NCI-H2196 treated with DMSO at 0.1 percent for 48 hours (cell line): ENCODE results near the gene CYP11A1.

Source experiments
- DNase-seq: peaks from one replicate; lab custom pipeline; 2025; ENCODE audit not compliant: unreplicated experiment; lab: John Stamatoyannopoulos, UW

The CYP11A1 gene

DNA sequence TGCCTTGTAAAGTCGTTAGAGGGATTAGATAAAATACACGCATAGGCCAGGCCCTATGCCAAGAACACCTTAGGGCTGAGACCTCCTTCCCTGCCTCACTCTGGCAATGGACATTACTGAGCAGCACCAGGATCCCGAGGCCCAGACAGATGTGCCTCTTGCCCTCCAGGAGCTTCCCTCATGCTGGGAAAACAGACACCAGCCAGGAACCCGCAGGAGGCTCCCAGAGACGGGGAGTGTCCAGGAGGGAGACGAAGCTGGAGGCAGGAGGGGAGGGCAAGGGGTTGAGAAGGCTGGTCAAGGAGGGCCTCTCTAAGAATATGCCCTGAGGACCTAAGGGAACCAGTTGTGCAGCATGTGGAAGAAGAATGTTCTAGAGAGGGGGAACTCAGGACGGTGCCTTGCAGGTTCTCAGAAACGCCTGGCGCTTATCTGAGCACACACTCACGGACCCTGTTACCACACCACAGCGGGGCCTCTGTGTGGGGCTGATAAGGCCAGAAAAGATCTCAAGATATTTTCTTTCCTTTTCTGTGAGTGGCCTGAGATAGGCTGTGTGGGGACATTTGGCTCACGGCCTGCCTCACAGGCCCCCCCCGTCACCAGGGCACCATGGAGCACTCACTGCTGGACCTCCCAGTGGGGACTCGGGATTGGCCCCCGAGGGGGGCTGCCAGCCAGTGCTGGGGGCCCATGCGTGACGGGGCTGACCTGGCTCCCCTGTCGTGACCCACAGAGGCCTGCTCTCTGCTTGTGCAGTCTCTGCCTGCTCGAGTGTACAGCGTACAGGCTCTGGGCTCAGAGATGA, 22.0 kb upstream of the CYP11A1 start:
- no peak for DNase-seq

DNA sequence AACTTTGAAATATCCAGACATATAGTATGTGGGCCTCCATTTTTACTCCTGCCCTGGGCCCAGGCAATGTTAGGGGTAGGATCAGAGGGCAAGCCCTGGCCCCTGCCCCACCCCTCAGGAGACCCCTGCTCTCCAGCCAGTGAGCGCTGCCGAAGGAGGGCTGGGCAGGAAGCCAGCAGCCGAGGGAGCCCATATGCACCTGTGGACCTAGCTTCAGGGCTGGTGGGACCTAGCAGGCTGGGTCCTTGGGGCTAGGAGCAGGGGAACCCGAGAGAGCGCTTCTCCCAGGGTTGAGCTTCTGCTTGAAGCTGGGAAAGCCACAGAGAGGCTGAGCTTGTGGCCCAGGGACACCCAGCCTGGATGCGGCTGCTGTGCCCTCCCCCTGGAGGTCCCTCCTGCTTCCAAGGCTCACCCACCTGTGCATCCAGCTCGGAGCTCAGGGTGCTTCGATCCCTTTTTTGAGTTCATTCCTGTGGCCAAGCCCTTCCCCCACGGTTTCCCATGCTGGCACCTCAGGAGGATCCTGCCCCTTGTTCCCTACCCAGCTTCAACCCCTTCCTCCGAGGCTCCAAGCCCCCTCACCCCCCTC, 21.0 kb upstream of the CYP11A1 start:
- DNase-seq: no peak

DNA sequence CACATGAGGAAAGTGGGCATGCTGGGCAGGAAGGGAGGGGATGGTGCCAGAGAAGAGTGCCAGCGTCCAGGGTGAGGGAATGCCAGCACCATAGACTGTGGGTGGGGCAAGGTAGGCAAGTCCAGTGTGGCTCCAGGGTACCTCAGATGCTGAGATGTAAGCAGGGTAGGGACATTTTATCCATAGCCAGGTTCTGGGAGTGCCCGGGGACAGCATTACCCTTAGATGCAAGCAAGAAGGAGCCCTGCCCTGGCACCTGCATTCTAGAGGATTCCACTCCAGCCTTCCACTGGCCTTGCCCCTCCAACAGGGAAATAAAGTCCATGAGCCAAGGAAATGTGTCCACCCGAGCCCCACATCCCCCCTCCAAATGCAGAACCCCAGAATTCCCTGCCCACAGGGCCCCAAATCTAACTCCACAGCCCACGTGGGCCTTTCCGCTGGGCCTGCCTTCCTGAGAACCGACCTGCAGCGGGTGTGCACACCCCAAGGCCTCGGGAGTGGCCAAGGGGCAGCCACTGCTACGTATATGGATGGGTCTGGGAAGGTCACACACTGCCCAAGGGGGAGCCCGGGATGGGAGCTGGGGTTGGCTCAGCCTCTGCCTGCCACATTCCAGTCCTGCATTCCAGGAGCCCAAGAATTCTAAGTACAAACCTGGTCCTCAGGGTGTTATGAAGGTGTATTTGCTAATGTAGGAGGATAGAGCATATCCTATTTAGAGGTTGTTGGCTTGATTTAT, 20.3 kb upstream of the CYP11A1 start:
- no peak for DNase-seq

DNA sequence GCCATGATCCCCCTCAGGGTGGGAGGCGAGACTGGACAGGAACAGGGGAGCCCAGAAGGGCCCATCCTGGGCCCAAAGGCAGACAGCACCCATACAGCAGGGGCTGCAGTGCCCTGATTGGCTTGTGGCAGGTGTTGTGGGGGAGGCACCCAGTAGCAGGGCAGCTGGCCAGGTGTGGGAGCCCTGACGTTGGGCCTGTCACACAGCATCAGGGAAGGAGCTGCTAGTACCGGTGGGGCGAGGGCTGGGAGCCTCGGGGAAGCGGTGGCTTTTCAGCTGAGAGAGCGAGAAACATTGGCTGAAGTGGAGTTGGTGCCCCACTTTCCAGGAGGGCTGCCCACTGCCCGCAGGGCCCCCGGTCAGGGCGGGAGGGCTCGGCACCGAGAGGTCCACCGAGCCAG, 19.7 kb upstream of the CYP11A1 start:
- DNase-seq: no peak

DNA sequence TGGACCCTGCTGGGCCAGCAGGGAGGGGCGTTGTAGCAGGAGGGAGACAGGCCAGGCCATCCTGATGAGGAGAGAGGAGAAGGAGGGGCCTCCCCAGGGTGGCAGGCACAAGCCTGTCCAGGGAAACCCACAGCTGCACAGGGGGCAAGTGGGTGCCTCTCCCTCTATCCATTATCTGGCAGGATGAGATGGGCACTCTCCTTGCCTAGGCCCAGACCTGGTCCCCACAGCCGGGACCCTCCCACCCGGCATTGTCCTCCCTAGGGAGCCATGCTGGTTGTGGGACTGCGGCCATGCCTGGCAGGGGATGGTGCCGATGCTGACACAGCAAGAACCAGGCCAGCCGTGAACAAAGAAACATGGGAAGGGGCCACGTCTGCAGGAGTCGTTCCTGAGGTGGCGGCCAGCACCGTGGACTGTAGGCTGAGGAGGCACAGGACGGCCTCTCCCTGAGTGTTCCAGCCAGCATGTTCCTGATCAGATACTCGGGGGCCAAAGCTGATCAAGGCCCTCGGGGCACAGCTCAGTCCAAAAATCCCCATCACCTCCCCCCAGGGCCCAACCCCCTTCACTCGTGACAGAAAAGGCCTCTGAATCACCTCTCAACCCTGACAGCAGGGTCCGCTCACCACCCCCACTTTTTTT, 19.2 kb upstream of the CYP11A1 start:
- DNase-seq: no peak

DNA sequence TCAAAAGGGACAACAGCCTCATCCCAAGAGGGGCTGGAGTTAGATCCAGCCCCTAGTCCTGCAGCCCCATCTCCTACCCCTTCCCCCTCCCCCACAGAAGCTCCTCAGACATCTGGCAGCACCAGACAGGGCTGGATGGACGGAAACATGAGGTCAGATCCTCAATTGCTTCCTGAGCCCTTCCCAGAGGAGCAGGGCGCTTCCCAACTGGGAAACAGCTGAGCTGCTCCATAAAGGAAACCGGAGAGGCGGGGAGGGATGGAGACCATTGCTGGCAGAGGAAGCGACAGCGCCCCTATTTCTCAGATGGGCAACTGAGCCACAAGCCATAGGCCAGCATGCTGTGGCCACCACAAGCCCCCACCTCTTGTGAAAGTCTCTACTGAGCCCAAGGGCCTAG, 18.3 kb upstream of the CYP11A1 start:
- DNase-seq: no peak

DNA sequence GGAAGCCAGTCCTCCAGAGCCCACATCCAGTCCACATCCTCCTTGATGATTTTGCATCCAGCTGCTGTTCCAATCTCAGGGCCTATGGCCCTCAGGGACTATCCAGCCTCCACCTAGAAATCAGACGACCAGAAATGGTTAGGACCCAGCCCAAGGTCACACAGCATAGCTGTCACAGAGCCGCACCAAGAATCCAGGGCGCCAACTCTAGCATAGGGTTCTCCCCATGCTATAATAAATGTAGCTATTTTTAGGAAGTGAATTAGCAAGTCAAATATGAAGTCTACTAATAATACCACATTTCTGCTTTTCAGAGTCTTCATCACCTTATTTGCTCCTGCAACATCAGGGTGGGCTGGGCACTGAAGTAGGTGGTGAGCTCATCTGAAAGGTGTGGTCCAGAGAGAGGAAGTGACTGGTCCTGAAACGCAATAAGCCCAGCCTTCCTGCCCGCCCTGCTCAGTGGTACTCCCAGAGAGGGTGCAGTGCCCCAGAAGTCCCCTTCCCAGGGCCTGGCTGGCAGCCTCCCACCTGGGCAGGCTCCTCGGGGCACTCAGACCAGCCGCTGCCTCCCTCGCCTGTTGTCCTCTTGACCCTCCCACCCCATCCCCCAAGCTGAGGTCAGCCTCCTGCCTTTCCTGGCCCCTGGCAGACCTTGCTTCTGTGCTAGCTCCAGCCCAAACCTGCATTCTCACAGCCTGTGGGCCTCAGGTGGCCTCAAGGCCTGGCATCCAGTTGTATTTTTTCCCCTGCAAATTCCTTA, 17.6 kb upstream of the CYP11A1 start:
- no peak for DNase-seq

DNA sequence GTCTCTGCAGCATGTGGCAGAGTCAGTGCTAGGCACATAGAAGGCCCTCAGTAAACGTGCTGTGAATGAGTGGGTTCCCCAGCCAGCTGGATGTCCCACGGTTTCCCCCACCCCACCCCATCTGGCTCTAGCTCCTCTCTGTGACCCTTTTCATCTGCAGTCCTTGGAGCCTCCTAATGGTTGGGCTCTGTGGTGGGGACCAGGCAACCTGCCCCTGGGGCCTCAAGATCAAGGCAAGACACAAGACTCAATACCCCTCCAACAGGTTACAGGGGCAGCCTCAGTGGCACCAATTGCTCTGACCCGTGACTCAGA, 17.1 kb upstream of the CYP11A1 start:
- DNase-seq: no peak

DNA sequence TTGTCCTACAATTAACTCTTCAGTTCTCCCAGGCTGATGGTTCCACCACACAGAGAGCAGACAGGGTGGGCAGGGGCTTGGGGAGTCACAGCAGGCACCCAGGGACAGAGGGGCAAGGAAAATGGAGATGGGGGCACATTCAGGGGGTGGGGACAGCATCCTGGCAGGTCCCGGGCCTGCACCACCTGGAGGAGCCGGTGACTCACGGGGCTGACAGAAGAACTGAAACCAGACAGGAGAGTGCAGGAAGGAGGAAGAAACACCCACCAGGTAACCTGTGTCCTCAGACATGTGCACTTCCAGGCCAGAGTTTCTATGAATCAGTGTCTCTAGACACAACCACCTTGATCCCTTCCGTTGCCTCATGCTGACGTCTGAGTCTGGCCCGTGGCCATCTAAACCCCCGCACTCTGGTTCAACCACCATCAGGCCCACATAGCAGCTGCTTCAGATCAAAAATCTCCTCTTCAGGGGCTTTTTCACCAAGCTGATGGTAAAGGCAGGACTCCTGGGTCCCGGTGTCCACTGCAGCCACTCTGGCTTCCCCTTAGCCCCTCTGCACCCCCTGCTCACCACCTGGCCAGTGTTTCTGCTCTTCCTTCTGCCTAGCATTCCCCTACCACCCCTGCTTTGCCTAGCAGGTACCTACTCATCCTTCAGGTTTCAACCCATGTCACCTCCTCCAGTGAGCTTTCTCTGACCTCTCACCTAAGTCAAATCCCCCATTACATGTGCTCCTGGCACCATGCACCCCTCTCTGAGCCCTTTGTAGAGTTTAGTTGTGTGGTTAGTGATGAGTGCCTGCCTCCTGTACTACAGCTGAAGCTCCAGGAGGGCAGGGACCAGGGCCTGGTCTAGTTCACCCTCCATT, 16.5 kb upstream of the CYP11A1 start:
- no peak for DNase-seq

DNA sequence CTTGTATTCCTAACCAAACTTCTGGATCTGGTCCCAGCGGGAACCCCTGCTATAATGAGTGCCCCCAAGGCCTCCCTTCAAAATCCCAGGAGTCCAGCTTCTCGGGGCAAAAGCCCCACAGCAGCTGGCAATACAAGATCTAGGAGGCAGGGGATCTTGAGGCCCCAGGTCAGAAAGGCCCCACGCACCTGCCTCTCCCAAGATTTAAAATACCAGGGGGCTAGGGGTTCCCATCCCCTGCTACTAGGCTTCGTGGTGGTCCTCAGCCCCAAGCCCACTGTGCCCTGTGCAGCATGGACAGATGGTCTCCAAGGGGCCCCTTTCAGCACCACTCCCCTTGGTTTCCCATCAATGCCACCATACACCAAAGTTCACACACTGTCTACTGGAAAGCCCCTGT, 15.8 kb upstream of the CYP11A1 start:
- no peak for DNase-seq

DNA sequence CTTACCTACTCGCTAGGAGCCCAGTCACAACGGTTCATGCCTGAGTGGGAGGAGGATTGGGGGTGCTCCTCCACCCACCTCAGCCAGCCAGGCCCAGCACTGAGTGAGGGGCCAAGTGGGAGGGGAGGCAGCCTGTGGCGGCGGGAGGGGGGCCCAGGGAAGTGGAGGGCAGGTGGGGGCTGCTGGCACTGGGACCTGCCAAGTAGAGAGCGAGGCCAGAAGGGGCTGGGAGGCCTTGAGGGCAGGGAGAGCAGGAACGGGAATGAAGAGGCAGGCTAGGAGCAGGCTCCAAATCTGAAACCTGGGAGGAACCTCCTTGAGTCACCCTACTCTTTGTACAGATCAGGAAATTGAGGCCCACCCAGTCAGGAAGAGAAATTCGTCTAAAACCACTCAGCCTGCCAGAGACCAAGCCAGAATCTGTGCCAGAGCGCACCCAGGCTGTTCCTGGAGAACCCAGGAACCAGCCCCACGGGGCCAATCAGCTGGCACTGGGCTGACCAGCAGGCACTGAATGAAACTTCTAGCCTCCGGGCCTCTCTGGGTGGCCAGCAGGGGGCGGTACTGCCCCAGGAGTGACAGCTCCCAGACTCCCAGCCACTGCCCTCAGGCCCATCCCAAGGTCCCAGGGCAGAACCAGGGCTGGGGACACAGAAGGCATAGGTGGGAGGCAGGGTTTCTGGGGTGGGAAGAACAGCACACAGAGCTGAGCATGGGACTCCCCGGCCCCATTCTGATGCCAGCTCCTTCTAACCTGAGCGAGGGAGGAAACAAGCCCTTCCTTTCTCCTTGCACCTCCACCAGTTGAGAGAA, 14.8 kb upstream of the CYP11A1 start:
- peak; percentile 34 for DNase-seq

DNA sequence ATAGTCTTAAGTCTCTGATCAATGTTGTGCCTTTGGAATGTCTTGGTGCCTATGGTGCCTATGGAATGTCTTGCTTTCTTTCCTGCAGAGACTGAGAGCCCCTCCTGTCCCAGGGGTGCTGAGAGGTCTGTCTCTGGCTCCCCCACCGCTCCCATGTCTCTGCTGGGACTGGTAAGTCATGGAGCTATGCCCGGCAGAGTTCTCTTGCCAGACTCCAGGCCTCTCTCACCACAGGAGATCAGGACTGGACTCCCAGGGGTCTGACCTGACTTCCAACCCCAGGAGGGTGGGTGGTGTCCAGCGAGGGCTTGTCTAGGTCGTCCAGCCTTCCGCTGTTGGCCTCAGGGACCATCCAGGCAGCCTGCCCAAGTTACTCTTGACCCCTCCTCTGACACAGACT, 14.0 kb upstream of the CYP11A1 start:
- no peak for DNase-seq

DNA sequence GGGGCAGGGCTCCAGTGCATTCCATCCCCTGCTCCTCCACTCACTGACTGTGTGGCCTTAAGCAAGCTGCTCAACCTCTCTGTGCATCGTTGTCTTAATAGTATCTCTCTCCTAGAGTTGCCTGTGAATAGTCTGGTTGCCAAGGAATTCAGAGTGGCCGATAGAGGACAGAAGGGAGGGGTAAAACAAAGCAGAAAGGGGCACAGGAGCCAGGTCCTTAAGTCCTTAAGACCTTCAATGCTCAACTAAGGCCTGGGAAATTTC, 13.7 kb upstream of the CYP11A1 start:
- no peak for DNase-seq

DNA sequence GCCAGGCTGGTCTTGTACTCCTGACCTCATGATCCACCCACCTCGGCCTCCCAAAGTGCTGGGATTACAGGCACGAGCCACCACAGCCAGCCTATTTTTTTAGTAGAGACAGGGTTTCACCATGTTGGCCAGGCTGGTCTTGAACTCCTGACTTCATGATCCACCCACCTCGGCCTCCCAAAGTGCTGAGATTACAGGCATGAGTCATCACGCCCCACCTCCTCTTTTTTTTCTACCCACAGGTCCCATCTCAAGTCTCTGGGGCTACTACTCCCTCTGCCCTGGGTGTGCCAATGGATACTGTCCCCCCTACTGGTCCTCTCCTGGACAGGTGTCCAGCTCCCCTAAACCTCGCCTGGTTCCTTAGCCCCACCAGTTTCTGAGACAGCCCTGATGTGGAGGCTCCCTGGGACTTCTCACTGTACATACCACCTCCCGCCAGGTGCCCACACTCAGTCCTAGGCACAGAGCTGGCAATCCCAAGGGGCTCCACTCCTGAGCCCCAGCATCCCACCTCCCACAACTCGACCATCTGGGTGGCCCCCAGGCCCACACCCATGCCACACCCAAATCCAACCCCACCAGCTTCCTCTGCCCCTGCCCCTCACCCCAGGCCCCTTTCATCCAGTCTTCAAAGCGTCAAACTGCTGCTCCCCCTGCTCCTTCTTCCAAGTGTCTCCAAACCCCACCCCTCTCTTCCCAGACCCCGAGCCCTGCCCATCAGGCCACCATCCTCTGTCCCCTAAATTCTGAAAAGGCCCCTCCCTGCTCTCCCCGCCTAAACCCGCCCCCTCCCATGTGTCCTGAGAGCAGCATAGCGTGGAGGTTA, 13.1 kb upstream of the CYP11A1 start:
- DNase-seq: no peak

DNA sequence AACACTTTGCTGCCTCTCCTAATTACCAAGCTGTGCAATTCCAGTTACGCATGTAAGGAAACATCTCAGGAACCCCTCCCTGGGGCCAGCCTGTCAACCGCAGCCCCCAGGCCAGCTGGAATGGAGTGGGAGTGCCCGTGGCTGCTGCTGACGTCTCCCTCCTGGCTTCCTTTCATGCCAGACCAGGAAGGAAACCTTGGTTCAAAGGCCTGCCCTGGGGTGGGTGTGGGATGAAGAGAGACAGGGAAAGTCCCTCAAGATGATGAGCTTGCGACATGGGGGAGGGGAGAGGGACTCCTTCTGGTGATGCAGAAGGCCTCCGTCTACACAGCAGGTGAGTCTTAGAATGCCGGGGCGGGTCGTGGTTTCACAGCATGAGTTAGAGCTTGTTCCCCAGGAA, 11.4 kb upstream of the CYP11A1 start:
- DNase-seq: no peak

DNA sequence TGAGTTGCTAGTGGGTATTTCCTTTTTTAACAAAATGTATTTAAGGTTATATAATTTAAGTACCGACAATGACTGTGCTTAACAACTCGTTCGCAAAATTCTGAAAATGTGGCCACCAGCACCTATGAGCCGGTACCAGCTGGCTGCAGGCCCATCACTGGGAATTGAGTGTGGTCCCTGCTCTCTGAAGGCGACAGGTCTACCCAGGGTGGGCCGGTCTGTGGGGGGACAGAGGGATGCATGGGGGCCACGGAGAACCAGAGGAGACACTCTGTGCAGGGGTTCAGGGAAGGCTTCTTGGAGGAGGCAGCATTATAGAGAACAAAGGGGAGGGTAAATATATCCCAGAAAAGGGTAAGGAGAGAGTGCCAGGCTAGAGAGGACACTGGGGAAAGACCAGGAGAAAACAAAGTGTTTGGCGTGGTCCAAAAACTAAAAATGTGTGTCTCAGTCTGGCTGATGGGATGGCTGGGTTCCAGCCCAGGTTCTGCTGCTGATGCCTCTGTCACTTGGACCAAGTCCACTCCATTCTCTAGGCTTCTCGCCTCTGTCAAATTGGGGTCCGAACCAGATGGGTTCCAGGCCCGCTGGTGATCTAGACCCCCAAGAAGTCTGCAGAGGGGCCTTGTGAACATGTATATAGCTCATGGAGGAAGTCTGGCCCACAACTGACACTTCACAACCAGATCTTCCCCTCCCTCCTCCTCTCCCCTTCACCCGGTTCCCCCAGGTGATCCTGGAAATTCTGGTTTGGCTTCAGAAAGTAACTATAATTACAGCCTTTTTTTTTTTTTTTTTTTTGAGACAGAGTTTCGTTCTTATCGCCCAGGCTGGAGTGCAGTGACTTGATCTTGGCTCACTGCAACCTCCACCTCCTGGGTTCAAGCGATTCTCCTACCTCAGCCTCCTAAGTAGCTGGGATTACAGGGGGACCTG, 10.7 kb upstream of the CYP11A1 start:
- no peak for DNase-seq

DNA sequence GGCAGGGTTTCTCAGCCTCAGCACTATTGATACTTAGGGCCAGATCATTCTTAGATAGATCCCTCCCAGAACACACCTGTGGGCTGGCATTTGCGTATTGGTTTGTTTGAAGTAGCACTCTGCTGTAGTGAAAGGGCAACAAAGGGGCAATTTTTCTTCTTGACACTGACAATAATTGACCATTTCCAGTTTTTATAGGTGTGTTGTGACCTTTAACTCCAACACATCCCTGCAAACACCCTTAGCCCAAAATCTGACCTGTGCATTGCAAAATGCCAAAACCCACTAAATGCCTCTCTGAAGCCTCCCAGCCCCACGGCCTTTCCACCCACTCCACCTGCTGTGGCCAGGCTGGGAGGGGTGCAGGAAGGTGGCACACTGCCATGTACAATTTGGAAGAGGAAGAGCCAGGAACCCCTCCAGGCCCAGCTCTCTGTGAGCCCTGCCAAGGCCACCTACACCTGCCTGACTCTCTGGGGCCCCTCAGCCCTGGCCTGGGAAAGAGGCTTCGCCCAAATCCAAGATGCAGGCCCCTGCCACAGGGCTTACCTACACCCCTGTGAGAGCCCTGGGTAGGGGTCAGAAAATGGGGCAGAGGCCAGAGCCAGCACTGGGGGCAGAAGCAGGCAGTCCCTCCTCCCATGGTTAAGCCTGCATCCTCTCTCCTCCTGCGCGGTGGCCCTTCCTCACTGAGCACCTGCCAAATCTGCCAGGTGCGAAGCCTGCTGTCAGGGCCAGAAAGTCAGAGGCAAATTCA, 9.6 kb upstream of the CYP11A1 start:
- DNase-seq: no peak
